Parathyroid adenoma (tissue), 2 donors: ENCODE results near the gene SGPP1.

ENCODE experiments used
- H2AFZ ChIP-seq: fragments of 300-600 bp; sonication (generic); one replicate; pipeline ENCODE4 v1.7.0; 2017; ENCODE audit warnings: antibody characterized with exemption, mild to moderate bottlenecking
- H3K27ac ChIP-seq: fragments of 300-600 bp; sonication (generic); one replicate; pipeline ENCODE4 v1.7.0; 2017
- H3K27me3 ChIP-seq: fragments of 300-600 bp; sonication (generic); one replicate; pipeline ENCODE4 v1.7.0; 2017; ENCODE audit warnings: low read length; ENCODE audit not compliant: control insufficient read depth, insufficient read depth
- H3K36me3 ChIP-seq: fragments of 300-600 bp; sonication (generic); one replicate; pipeline ENCODE4 v1.7.0; 2017; ENCODE audit warnings: low read length; ENCODE audit not compliant: control insufficient read depth, insufficient read depth
- H3K4me1 ChIP-seq: fragments of 300-600 bp; sonication (generic); one replicate; pipeline ENCODE4 v1.7.0; 2017; ENCODE audit warnings: control low read depth
- H3K4me2 ChIP-seq: fragments of 300-600 bp; sonication (generic); one replicate; pipeline ENCODE4 v1.7.0; 2017; ENCODE audit warnings: low read length
- H3K4me3 ChIP-seq: fragments of 300-600 bp; sonication (generic); one replicate; pipeline ENCODE4 v1.7.0; 2017; ENCODE audit warnings: low read depth, low read length
- H3K79me2 ChIP-seq: fragments of 300-600 bp; sonication (generic); one replicate; pipeline ENCODE4 v1.7.0; 2017; ENCODE audit warnings: control low read depth
- H3K9ac ChIP-seq: fragments of 300-600 bp; sonication (generic); one replicate; pipeline ENCODE4 v1.7.0; 2017; ENCODE audit warnings: mild to moderate bottlenecking
- H3K9me3 ChIP-seq: fragments of 300-600 bp; sonication (generic); one replicate; pipeline ENCODE4 v1.7.0; 2017; ENCODE audit warnings: low read length; ENCODE audit not compliant: control insufficient read depth
- TF ChIP-seq, protein P1 (sequence below): fragments of 300-600 bp; sonication (generic); IDR thresholded peaks from one replicate; pipeline ENCODE4 v1.7.0; 2017; ENCODE audit warnings: antibody characterized with exemption, mild to moderate bottlenecking
- donor health status: primary hyperparathyroidism.

SGPP1 gene

DNA sequence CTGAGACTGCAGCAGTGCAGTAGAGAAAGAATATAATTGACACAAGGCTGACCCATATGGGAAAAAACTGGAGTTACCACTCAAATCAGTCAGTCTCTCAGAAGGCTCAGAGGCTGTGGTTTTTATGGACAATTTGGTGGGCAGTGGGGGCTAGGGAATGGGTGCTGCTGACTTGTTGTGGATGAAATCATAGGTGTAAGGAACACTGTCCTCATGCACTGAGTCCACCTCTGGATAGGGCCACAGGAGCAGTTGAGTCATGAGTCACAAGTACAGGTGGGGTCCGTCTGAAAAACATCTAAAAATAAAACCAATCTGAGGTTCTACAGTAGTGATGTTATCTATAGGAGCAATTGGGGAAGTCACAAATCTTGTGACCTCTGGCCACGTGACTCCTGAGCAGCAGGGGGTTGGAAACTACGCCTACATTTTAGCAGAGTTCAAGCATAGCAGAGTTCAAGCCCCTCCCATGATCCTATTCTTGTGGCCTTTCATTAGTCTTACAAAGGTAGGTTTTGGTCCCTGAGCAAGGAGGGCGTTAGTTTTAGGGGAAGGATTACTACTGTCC is 18.1 kb upstream of the SGPP1 start:
- no peaks in the 10 kb centered on the region for H3K36me3 ChIP-seq
- no peaks in the 10 kb centered on the region for H3K27me3 ChIP-seq
- no peaks in the 10 kb centered on the region for H3K9me3 ChIP-seq
- TF ChIP-seq, protein P1, sequence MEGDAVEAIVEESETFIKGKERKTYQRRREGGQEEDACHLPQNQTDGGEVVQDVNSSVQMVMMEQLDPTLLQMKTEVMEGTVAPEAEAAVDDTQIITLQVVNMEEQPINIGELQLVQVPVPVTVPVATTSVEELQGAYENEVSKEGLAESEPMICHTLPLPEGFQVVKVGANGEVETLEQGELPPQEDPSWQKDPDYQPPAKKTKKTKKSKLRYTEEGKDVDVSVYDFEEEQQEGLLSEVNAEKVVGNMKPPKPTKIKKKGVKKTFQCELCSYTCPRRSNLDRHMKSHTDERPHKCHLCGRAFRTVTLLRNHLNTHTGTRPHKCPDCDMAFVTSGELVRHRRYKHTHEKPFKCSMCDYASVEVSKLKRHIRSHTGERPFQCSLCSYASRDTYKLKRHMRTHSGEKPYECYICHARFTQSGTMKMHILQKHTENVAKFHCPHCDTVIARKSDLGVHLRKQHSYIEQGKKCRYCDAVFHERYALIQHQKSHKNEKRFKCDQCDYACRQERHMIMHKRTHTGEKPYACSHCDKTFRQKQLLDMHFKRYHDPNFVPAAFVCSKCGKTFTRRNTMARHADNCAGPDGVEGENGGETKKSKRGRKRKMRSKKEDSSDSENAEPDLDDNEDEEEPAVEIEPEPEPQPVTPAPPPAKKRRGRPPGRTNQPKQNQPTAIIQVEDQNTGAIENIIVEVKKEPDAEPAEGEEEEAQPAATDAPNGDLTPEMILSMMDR: no peak
- no peak overlapping the region for H3K4me2 ChIP-seq
- peaks cover 2% of the 10 kb centered on the region for H3K4me1 ChIP-seq
- no peaks in the 10 kb centered on the region for H3K79me2 ChIP-seq
- H3K4me3 ChIP-seq: no peak overlapping the region
- H3K27ac ChIP-seq: no peak overlapping the region
- H2AFZ ChIP-seq: no peak overlapping the region
- H3K9ac ChIP-seq: no peak overlapping the region

DNA sequence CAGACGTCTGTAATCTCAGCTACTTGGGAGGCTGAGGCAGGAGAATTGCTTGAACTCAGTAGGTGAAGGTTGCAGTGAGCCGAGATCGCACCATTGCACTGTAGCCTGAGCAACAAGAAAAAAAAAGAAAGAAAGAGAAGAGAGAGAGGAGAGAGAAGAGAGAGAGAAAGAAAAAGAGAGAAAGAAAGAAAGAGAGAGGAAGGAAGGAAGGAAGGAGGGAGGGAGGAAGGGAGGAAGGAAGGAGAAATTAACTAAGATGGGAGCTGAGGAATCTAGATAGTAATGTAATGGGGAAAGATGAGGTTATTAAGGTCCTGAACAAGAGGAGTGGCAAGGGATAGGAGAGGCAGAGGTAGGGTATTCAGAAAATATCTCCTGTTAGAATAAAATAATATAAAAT is 17.4 kb upstream of the SGPP1 start:
- Histone ChIP-seq H3K27ac (no peak overlapping the region), H3K36me3 (no peaks in the 10 kb centered on the region), H3K79me2 (no peaks in the 10 kb centered on the region)

DNA sequence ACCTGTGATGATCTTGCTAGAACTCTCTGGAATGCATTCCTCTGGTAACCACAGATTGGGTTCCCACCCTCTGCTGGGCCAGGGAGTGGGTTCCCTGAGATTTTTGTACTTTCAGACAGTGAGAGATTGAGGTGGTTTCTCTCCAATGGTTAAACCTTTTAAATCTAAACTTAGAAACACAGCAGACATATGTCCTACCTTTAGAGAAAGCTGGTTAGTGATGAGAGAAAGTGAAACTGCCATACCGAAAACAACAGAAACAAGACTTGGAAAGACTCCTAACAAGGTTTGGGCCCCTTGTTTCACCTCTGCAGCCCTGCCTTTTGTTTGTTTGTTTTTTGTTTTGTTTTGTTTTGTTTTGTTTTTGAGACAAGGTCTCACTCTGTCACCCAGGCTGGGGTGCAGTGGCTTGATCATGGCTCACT is 9.7 kb upstream of the SGPP1 start:
- TF ChIP-seq, protein P1: no peak
- Histone ChIP-seq H3K4me3 (no peak overlapping the region), H3K36me3 (no peaks in the 10 kb centered on the region), H3K4me1 (no peaks in the 10 kb centered on the region), H2AFZ (no peak overlapping the region), H3K27ac (no peak overlapping the region), H3K79me2 (no peaks in the 10 kb centered on the region), H3K4me2 (no peak overlapping the region), H3K27me3 (no peaks in the 10 kb centered on the region), H3K9me3 (no peaks in the 10 kb centered on the region), H3K9ac (no peak overlapping the region)

More for the DNA sequence above, 17.4 kb upstream of the SGPP1 start:
- peaks cover 2% of the 10 kb centered on the region for H3K4me1 ChIP-seq
- no peak overlapping the region for H3K4me3 ChIP-seq
- H3K9me3 ChIP-seq: no peaks in the 10 kb centered on the region
- no peak overlapping the region for H3K9ac ChIP-seq
- H3K27me3 ChIP-seq: no peaks in the 10 kb centered on the region
- TF ChIP-seq, protein P1: no peak
- H2AFZ ChIP-seq: no peak overlapping the region
- H3K4me2 ChIP-seq: no peak overlapping the region

DNA sequence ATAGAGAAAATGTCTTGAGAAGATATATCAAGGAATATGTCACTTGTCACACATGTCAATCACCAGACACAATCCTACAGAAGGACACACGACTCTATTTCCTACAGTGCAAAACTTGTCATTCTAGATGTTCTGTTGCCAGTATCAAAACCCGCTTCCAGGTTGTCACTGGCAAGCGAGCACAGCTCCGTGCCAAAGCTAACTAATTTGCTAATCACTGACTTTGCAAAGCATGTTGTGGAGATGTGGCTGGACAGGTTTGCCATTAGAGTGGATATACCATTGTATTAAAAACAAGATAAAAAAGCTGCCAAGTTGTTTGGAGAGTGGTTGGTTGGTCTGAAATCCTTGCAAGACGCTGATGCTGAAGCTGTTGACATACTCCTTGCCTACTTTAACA is 7.9 kb upstream of the SGPP1 start:
- no peak overlapping the region for H3K4me3 ChIP-seq
- TF ChIP-seq, protein P1: no peak
- H3K27ac ChIP-seq: no peak overlapping the region
- H3K4me2 ChIP-seq: no peak overlapping the region
- no peaks in the 10 kb centered on the region for H3K4me1 ChIP-seq
- H2AFZ ChIP-seq: no peak overlapping the region
- H3K79me2 ChIP-seq: no peaks in the 10 kb centered on the region
- no peaks in the 10 kb centered on the region for H3K36me3 ChIP-seq
- no peaks in the 10 kb centered on the region for H3K9me3 ChIP-seq
- H3K9ac ChIP-seq: no peak overlapping the region
- no peaks in the 10 kb centered on the region for H3K27me3 ChIP-seq

DNA sequence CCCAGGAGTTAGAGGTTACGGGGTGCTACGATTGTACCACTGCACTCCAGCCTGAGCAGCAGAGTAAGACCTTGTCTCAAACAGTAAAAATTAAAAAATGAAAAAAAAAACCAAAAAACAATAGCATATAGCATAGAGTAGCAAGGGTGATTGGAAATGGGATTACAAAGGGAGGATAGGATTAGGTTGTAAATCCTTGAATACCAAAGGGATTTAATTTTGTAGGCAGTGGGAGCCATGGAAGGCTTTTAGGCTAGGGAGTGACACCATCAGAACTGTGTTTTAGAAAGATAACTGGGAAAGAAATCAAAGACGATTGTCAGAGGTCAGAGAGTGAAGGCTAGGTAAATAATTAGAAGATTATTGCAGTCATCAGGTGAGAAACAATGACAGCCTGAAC is 2.8 kb upstream of the SGPP1 start:
- H3K4me2 ChIP-seq: no peak overlapping the region
- H3K9me3 ChIP-seq: no peaks in the 10 kb centered on the region
- no peaks in the 10 kb centered on the region for H3K27me3 ChIP-seq
- TF ChIP-seq, protein P1: no peak
- H3K79me2 ChIP-seq: no peaks in the 10 kb centered on the region
- H3K9ac ChIP-seq: no peak overlapping the region
- H3K36me3 ChIP-seq: no peaks in the 10 kb centered on the region
- H3K4me1 ChIP-seq: peaks cover 10% of the 10 kb centered on the region
- no peak overlapping the region for H3K4me3 ChIP-seq
- H2AFZ ChIP-seq: no peak overlapping the region
- no peak overlapping the region for H3K27ac ChIP-seq
